GM12872 (cell line): ENCODE results near the gene PGP.

ENCODE experiments used
- CTCF ChIP-seq: IDR thresholded peaks from 3 replicates; pipeline ENCODE4 v1.5.1; 2011; ENCODE audit warnings: low read depth, mild to moderate bottlenecking, low read length, moderate library complexity; ENCODE audit not compliant: insufficient read depth

The PGP gene

GRCh38 chr16:2216330-2216729 is 1.7 kb upstream of the PGP start:
- no peak for TF ChIP-seq CTCF

- TF ChIP-seq CTCF: no peak
Measured at GRCh38 chr16:2213817-2214718, 572 bp downstream of the PGP start.

- TF ChIP-seq CTCF: no peak
Measured at GRCh38 chr16:2212362-2213324, 2.0 kb downstream of the PGP start.

GRCh38 chr16:2211923-2212347 is 2.7 kb downstream of the PGP start:
- no peak for TF ChIP-seq CTCF

- TF ChIP-seq CTCF: no peak
Measured at GRCh38 chr16:2210386-2211365, 4.0 kb downstream of the PGP start, which contains the start of gene BRICD5. Gene BRICD5 (minus strand): TSS chr16:2210863. CDS start chr16:2210833, 30 bp downstream.

- TF ChIP-seq CTCF: no peak
Measured at GRCh38 chr16:2210009-2210332, 4.7 kb downstream of the PGP start.
